OCI-LY7 (cell line): ENCODE data around the gene PPP1R16B.

Source experiments
- EZH2phosphoT487 ChIP-seq: fragments of 200-600 bp; sonication (generic); IDR thresholded peaks from 2 replicates; pipeline ENCODE4 v1.6.1; 2018; ENCODE audit warnings: low read depth, borderline replicate concordance, mild to moderate bottlenecking, mixed run types, antibody characterized with exemption, low read length, moderate library complexity, mixed read lengths
- TF ChIP-seq, protein P1 (sequence below): fragments of 200-600 bp; sonication (generic); conservative IDR thresholded peaks from 2 replicates; pipeline ENCODE4 v1.5.1; 2014; ENCODE audit warnings: mild to moderate bottlenecking, antibody characterized with exemption, low read length, moderate library complexity, mixed read lengths

DNA sequence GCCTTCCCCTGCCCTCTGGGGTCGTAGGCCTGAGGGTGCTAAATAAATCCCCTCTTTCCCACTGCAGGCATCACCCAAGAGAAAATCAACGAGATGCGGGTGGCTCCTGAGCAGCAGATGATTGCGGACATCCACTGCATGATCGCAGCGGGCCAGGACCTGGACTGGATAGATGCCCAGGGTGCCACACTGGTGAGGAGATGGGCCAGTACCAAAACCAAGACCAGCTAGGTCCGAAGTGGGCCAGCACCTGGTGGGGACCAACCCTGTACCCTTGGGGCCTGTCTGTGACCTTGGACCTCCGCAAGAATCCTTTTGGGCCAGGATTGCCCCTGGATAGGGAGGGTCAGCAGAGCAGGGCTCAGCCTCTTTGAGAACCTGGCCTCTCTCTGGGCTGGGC lies 97.1 kb downstream of the PPP1R16B start:
- TF ChIP-seq EZH2phosphoT487: no peak
- TF ChIP-seq, protein P1, sequence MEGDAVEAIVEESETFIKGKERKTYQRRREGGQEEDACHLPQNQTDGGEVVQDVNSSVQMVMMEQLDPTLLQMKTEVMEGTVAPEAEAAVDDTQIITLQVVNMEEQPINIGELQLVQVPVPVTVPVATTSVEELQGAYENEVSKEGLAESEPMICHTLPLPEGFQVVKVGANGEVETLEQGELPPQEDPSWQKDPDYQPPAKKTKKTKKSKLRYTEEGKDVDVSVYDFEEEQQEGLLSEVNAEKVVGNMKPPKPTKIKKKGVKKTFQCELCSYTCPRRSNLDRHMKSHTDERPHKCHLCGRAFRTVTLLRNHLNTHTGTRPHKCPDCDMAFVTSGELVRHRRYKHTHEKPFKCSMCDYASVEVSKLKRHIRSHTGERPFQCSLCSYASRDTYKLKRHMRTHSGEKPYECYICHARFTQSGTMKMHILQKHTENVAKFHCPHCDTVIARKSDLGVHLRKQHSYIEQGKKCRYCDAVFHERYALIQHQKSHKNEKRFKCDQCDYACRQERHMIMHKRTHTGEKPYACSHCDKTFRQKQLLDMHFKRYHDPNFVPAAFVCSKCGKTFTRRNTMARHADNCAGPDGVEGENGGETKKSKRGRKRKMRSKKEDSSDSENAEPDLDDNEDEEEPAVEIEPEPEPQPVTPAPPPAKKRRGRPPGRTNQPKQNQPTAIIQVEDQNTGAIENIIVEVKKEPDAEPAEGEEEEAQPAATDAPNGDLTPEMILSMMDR: no peak
